BJ (cell line): ENCODE measurements around the gene OR4E2. TPM values are rescaled to one million over a fixed set of nuclear protein-coding genes. Genes with fewer than 3 reads are reported as not detected.

Experiments
- CTCF ChIA-PET: fragments of 350-600 bp; formaldehyde crosslinking; extraction: SDS; loops from one replicate; lab custom pipeline; 2021; ENCODE audit warnings: antibody characterized with exemption, inconsistent platforms; lab: Yijun Ruan, JAX
- POLR2A ChIA-PET: fragments of 300-600 bp; sonication (Branson Sonifier 250); formaldehyde crosslinking; extraction: SDS; loops from one replicate; lab custom pipeline; 2021; ENCODE audit warnings: antibody characterized with exemption; lab: Charles Lee
- DNase-seq: peaks from one replicate; pipeline ENCODE4 v3.0.0-alpha.2; 2011; ENCODE audit warnings: low read depth
- H3K27me3 ChIP-seq: 2 replicates; pipeline ENCODE4 v1.6.0; 2011; ENCODE audit warnings: low read length; ENCODE audit not compliant: control insufficient read depth, insufficient read depth
- H3K36me3 ChIP-seq: 2 replicates; pipeline ENCODE4 v1.5.1; 2011; ENCODE audit warnings: low read length; ENCODE audit not compliant: control insufficient read depth, insufficient read depth
- H3K4me3 ChIP-seq: 2 replicates; pipeline ENCODE4 v1.5.1; 2011; ENCODE audit warnings: low read depth, mild to moderate bottlenecking, control low read depth, low read length
- polyA plus RNA-seq: library from polyadenylated mRNA; depleted of rRNA; stranded (reverse); fragments of >200 nt; gene quantifications from 2 replicates; pipeline ENCODE4 v1.2.3, GENCODE V29; 2011
- TF ChIP-seq, protein P1 (sequence below): IDR thresholded peaks from 2 replicates; pipeline ENCODE4 v1.5.1; 2011; ENCODE audit warnings: low read depth, mild to moderate bottlenecking, control low read depth, inconsistent platforms, low read length, moderate library complexity; ENCODE audit not compliant: insufficient read depth

The OR4E2 gene
- polyA plus RNA-seq, 1 experiment = not detected

DNA sequence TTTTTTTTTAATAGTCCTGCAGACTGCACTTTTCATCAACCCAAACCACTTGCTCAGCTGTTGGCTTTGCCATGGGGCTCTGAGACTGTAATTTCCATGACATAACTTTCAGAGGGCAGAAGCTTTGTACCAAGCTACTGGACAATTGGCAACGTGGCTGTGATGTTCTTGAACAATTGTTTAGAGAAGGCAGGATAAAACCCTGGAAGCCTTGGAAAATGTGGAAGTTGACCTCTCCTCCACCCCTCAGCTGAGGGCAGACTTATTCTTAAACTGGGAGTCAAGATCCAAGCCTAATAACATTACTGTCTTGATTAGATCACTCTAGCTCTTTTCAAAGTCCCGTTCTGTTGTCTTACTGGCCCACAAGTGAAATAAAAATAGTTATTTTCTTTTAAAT is 17.7 kb downstream of the OR4E2 start:
- Histone ChIP-seq H3K36me3 (no peaks in the 10 kb centered on the region), H3K27me3 (no peaks in the 10 kb centered on the region), H3K4me3 (no peak overlapping the region)
- POLR2A ChIA-PET = no interaction called here
- TF ChIP-seq, protein P1, sequence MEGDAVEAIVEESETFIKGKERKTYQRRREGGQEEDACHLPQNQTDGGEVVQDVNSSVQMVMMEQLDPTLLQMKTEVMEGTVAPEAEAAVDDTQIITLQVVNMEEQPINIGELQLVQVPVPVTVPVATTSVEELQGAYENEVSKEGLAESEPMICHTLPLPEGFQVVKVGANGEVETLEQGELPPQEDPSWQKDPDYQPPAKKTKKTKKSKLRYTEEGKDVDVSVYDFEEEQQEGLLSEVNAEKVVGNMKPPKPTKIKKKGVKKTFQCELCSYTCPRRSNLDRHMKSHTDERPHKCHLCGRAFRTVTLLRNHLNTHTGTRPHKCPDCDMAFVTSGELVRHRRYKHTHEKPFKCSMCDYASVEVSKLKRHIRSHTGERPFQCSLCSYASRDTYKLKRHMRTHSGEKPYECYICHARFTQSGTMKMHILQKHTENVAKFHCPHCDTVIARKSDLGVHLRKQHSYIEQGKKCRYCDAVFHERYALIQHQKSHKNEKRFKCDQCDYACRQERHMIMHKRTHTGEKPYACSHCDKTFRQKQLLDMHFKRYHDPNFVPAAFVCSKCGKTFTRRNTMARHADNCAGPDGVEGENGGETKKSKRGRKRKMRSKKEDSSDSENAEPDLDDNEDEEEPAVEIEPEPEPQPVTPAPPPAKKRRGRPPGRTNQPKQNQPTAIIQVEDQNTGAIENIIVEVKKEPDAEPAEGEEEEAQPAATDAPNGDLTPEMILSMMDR = no peak
- CTCF ChIA-PET = interaction anchor here (0.8 to 1.1 kb wide), 2 partner anchors 13 to 20 kb away, joined by 3 to 4 read pairs; no protein-coding TSS in a partner anchor
- DNase-seq = no peak

DNA sequence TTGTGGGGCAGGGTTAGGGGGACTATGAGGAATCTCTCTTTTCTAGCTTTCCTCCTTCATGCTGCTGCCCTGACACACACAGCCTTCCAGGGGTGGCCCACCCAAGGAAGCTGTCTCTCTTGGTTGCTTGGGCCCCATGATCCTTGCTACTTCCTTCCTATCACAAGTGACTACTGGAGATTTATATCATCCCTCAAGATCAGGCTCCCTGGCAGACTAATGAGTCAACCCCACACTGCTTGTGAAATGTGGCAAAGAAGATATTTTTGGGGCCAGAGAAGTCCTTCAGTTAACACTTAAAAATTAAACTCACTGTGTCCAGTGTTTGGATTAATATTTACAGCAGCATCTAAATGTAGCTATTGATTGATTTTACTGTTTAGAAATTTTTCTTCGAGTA is 18.5 kb downstream of the OR4E2 start:
- TF ChIP-seq, protein P1 = no peak
- ChIA-PET POLR2A (no interaction called here), CTCF (interaction anchor here (1.1 kb wide), 1 partner anchor 13 kb away, joined by 4 read pairs; no protein-coding TSS in a partner anchor)
- no peaks in the 10 kb centered on the region for H3K36me3 ChIP-seq
- H3K4me3 ChIP-seq = no peak overlapping the region
- H3K27me3 ChIP-seq = no peaks in the 10 kb centered on the region
- no peak for DNase-seq

- no peaks in the 10 kb centered on the region for H3K36me3 ChIP-seq
- H3K4me3 ChIP-seq = no peak within 1 kb of the TSS
- ChIA-PET POLR2A (no interaction called here), CTCF (no interaction called here)
- no peaks in the 10 kb centered on the region for H3K27me3 ChIP-seq
- DNase-seq = no peak
- TF ChIP-seq, protein P1 = no peak
These were observed 20.1 kb downstream of the OR4E2 start, which contains the start of gene OR4E1 for GRCh38 chr14:21673718-21674117. Gene OR4E1, minus strand, starts transcription at chr14:21673818. Its CDS starts 2,883 bp downstream, at chr14:21670935.

GRCh38 chr14:21675566-21675965 is 21.9 kb downstream of the OR4E2 start:
- TF ChIP-seq, protein P1 = no peak
- no peak overlapping the region for H3K4me3 ChIP-seq
- no peak for DNase-seq
- ChIA-PET POLR2A (no interaction called here), CTCF (no interaction called here)
- no peaks in the 10 kb centered on the region for H3K27me3 ChIP-seq
- H3K36me3 ChIP-seq = no peaks in the 10 kb centered on the region

DNA sequence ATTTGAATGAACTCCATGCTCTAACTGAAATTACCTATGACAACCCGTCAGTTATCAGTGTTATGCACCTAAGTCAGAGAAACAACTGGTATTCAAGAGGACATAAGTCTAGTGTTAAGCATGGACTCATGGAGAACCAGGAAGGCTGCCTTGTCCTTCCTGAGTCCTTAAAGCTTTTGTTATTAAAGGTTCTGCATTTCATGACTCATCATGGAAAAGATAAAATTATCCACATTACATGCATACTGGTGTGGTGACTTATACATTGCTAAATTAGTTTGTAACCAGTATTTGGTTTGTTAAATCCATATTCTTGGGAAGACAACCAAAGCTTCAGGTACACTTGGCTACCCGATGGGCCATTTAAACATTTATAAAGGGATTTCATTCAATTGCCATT is 26.4 kb downstream of the OR4E2 start:
- ChIA-PET POLR2A (no interaction called here), CTCF (no interaction called here)
- no peaks in the 10 kb centered on the region for H3K27me3 ChIP-seq
- H3K4me3 ChIP-seq = no peak overlapping the region
- DNase-seq = no peak
- no peaks in the 10 kb centered on the region for H3K36me3 ChIP-seq
- TF ChIP-seq, protein P1 = no peak
